Naive thymus-derived CD4-positive, alpha-beta T cell (primary cell): Measurements from ENCODE around the gene C3orf49. TPM values are rescaled to one million over a fixed set of nuclear protein-coding genes. Genes with fewer than 3 reads are reported as not detected.

Experiments
- ATAC-seq: fragments of 150-1000 bp; cut with Tn5 transposase; 2 replicates; pipeline ENCODE4 v1.10.0; 2021; ENCODE audit warnings: mild to moderate bottlenecking, moderate library complexity
- CTCF ChIA-PET: fragments of 350-600 bp; sonication (Branson Sonifier 250); formaldehyde crosslinking; loops from one replicate; lab custom pipeline; 2021; ENCODE audit warnings: antibody characterized with exemption; lab: Charles Lee
- POLR2A ChIA-PET: fragments of 350-600 bp; sonication (Branson Sonifier 250); formaldehyde crosslinking; loops from one replicate; lab custom pipeline; 2021; ENCODE audit warnings: antibody characterized with exemption, inconsistent platforms; lab: Charles Lee
- DNase-seq, 9 donors: peaks; one replicate each; pipeline versions ENCODE4 v3.0.0 to v3.0.0-alpha.2; 2020 to 2022; ENCODE audit warnings: mixed read lengths in 1 of 9
- H3K27ac ChIP-seq: one replicate; pipeline ENCODE4 v1.7.0; 2013; ENCODE audit warnings: mild to moderate bottlenecking, low read depth, low read length, moderate library complexity
- H3K27me3 ChIP-seq, 2 donors: one replicate each; pipeline ENCODE4 v1.7.0; 2013; ENCODE audit warnings: low read length in 2 of 2, mild to moderate bottlenecking in 2 of 2, moderate library complexity in 2 of 2; ENCODE audit not compliant: control insufficient read depth in 2 of 2, insufficient read depth in 2 of 2
- H3K36me3 ChIP-seq, 3 experiments: 1 replicate in 2 of 3; 2 replicates in 1 of 3; pipeline ENCODE4 v1.7.0; 2013; ENCODE audit warnings: low read length in 3 of 3, mild to moderate bottlenecking in 3 of 3, moderate library complexity in 1 of 3; ENCODE audit not compliant: insufficient read depth in 3 of 3, control insufficient read depth in 2 of 3
- H3K4me1 ChIP-seq, 2 donors: one replicate each; pipeline ENCODE4 v1.7.0; 2013; ENCODE audit warnings: low read length in 2 of 2, mild to moderate bottlenecking in 2 of 2, moderate library complexity in 1 of 2; ENCODE audit not compliant: control insufficient read depth in 2 of 2, insufficient read depth in 2 of 2
- H3K4me3 ChIP-seq: 2 replicates; pipeline ENCODE4 v1.7.0; 2013; ENCODE audit warnings: mild to moderate bottlenecking, low read length
- H3K9me3 ChIP-seq, 3 experiments: 1 replicate in 2 of 3; 2 replicates in 1 of 3; pipeline ENCODE4 v1.7.0; 2013; ENCODE audit warnings: low read length in 3 of 3; ENCODE audit not compliant: control insufficient read depth in 2 of 3
- H3K27ac Mint-ChIP-seq, 9 donors: one replicate each; pipeline ENCODE4 v1.8.0; 2020 to 2022; ENCODE audit warnings: mixed read lengths in 9 of 9, mild to moderate bottlenecking in 8 of 9, moderate library complexity in 5 of 9, inconsistent platforms in 2 of 9
- H3K27me3 Mint-ChIP-seq, 5 donors: one replicate each; pipeline ENCODE4 v1.8.0; 2021 to 2022; ENCODE audit warnings: mixed read lengths in 5 of 5, mild to moderate bottlenecking in 1 of 5
- H3K36me3 Mint-ChIP-seq, 5 donors: one replicate each; pipeline ENCODE4 v1.8.0; 2020 to 2022; ENCODE audit warnings: mixed read lengths in 5 of 5, mild to moderate bottlenecking in 3 of 5, inconsistent platforms in 1 of 5
- H3K4me1 Mint-ChIP-seq, 7 donors: one replicate each; pipeline ENCODE4 v1.8.0; 2020 to 2022; ENCODE audit warnings: mixed read lengths in 7 of 7, mild to moderate bottlenecking in 3 of 7, inconsistent platforms in 1 of 7
- H3K4me3 Mint-ChIP-seq, 10 donors: one replicate each; pipeline ENCODE4 v1.8.0; 2020 to 2022; ENCODE audit warnings: mild to moderate bottlenecking in 10 of 10, mixed read lengths in 10 of 10, moderate library complexity in 6 of 10, inconsistent platforms in 2 of 10
- H3K9me3 Mint-ChIP-seq, 11 donors: one replicate each; pipeline ENCODE4 v1.8.0; 2020 to 2022; ENCODE audit warnings: mixed read lengths in 11 of 11, mild to moderate bottlenecking in 4 of 11, inconsistent platforms in 1 of 11, moderate library complexity in 1 of 11
- intact Hi-C, 2 donors: fragments of 100-400 bp; cut with micrococcal nuclease; formaldehyde crosslinking; loops; one replicate each; pipeline ENCODE4 v1.15.1; 2023
- polyA plus RNA-seq, 2 donors: library from polyadenylated mRNA; unstranded; fragments of 300-500 nt; fragmentation: Illumina TruSeq; gene quantifications; one replicate each; pipeline ENCODE4 v1.2.3, GENCODE V29; 2021
- total RNA-seq, 6 experiments: library from RNA in 5 of 6; stranded (reverse) in 5 of 6; gene quantifications; 1 replicate in 5 of 6; 2 replicates in 1 of 6; pipeline ENCODE4 v1.2.3 and lab custom pipeline; 2021 to 2026

C3orf49 gene, protein sequence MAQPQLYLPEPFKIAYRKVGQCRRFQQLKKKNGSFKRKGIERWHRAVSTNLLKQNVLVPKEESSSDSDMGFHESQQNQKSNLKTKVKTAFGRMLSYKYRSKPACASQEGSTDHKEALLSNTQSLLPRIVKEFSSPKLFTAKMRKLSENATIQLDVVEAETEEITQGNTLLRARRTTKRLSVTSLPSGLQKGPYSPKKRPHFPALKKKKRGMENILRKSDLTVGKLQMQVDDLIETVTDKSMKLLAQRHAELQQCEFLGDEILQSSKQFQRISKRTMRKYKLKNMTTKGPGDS
- total RNA-seq (not detected), polyA plus RNA-seq (not detected), total RNA-seq (lab: John Stamatoyannopoulos, UW) (not detected)

DNA sequence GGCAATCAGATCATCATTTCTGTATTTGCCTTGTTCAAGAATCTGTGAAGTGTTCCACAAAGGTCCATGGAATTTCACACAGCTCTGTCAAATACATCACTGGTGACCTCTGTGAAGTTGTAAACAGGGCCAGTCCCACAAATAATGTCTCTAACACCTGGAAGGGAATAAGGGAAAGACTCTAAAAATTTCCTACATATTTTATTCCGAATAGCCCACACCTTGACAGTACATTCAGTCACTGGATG lies at the start of gene C3orf49:
C3orf49 (plus strand) TSS at position 149 of the 248 bp plus-strand sequence. CDS start 173 bp downstream, outside the sequence.
- Histone ChIP-seq H3K27me3 (no peaks in the 10 kb centered on the region), H3K27ac (no peak within 1 kb of the TSS), H3K4me1 (no peaks in the 10 kb centered on the region), H3K36me3 (no peaks in the 10 kb centered on the region), H3K9me3 (no peaks in the 10 kb centered on the region), H3K4me3 (no peak within 1 kb of the TSS)
- ChIA-PET POLR2A (no interaction called here), CTCF (interaction anchor here (0.7 to 2.3 kb wide), 3 partner anchors 13 to 1618 kb away, joined by 3 to 7 read pairs (median 6); no protein-coding TSS in a partner anchor)
- no peaks in the 10 kb centered on the region for H3K9me3 Mint-ChIP-seq
- H3K27ac Mint-ChIP-seq = no peak within 1 kb of the TSS
- peaks cover 0 to 5% (median 0%) of the 10 kb centered on the region in 7 donors for H3K4me1 Mint-ChIP-seq
- H3K27me3 Mint-ChIP-seq = no peaks in the 10 kb centered on the region
- H3K36me3 Mint-ChIP-seq = peaks cover 0 to 11% (median 4%) of the 10 kb centered on the region in 5 donors
- ATAC-seq = no peak
- intact Hi-C loops = no loop called here
- H3K4me3 Mint-ChIP-seq = no peak within 1 kb of the TSS
- no peak for DNase-seq

DNA sequence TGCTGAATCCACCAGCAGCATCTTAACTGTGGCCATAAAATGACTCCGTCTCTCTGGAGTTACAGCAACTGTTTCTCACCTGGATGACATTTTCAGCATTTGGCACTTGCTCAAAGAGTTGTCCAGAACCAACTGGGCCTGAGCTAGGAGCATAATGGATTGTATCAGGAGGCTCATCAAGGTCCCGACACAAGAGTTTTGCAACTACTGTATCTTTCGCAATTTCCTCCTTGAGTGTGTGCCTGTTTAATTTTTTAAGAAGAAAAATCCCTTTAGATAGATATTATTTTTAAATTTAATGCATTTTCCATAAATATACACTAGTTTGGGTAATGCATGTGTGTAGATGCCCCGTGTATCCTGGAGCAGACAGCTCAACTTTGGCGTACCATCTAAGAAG lies 44.3 kb upstream of the C3orf49 start:
- ChIA-PET CTCF (no interaction called here), POLR2A (no interaction called here)
- no peaks in the 10 kb centered on the region for H3K27me3 ChIP-seq
- H3K36me3 ChIP-seq = no peaks in the 10 kb centered on the region
- intact Hi-C loops = no loop called here
- Mint-ChIP-seq H3K9me3 (peaks cover 0 to 10% (median 4%) of the 10 kb centered on the region in 11 donors), H3K4me1 (no peaks in the 10 kb centered on the region), H3K4me3 (no peak overlapping the region), H3K27me3 (peaks cover 0 to 4% (median 0%) of the 10 kb centered on the region in 5 donors), H3K36me3 (no peaks in the 10 kb centered on the region), H3K27ac (no peak overlapping the region)
- DNase-seq = no peak
- H3K4me3 ChIP-seq = no peak overlapping the region
- no peaks in the 10 kb centered on the region for H3K9me3 ChIP-seq
- no peaks in the 10 kb centered on the region for H3K4me1 ChIP-seq
- no peak overlapping the region for H3K27ac ChIP-seq
- no peak for ATAC-seq

DNA sequence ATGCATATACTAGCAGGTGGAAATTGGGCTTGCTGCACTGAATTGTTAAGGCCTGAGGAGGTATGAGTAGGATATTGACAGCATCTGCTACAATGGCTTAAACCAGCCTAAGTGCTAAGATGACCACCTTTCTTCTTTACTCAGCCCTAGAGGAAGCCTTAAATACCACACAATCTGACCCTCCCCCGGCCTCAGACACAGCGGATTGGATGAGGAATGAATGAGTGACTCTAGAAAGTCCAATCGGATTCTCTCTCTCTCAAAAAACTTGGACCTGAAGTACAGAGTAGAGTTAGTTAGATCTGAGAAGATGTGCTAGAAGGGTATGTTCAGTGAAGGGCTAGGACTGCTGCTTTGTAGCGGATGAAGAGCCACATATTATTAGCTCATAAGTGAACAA lies 39.9 kb upstream of the C3orf49 start:
- DNase-seq (no peak), ATAC-seq (no peak)
- Mint-ChIP-seq H3K4me3 (no peak overlapping the region), H3K27ac (no peak overlapping the region), H3K27me3 (no peaks in the 10 kb centered on the region), H3K4me1 (no peaks in the 10 kb centered on the region), H3K9me3 (peaks cover 0 to 5% (median 0%) of the 10 kb centered on the region in 11 donors), H3K36me3 (no peaks in the 10 kb centered on the region)
- Histone ChIP-seq H3K4me1 (no peaks in the 10 kb centered on the region), H3K36me3 (no peaks in the 10 kb centered on the region), H3K9me3 (no peaks in the 10 kb centered on the region), H3K4me3 (no peak overlapping the region), H3K27me3 (no peaks in the 10 kb centered on the region), H3K27ac (no peak overlapping the region)
- POLR2A ChIA-PET = no interaction called here
- CTCF ChIA-PET = interaction anchor here (0.5 kb wide), 1 partner anchor 9 kb away, joined by 3 read pairs; no protein-coding TSS in a partner anchor
- intact Hi-C loops = no loop called here

DNA sequence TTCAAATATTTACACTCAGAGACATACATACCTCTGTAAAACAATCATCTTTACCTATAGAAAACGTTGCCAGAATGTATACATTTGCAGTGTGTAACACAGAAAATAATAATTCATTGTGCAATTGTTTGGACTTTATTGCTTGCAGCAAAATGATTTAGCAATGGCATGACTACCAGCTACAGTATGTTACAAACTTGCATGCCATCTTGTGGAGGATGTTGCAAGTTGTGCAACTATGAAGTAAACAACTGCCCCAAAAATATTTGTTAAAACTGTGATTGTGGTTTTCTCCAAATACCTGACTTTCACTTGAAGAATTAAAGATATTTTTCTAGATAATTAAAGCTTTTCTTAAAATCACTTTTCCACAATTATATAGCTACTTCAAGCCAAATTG lies 27.1 kb upstream of the C3orf49 start:
- Mint-ChIP-seq H3K27me3 (peaks cover 0 to 6% (median 0%) of the 10 kb centered on the region in 5 donors), H3K27ac (no peak overlapping the region), H3K4me3 (no peak overlapping the region), H3K4me1 (no peaks in the 10 kb centered on the region), H3K36me3 (no peaks in the 10 kb centered on the region), H3K9me3 (no peaks in the 10 kb centered on the region)
- DNase-seq = no peak
- H3K9me3 ChIP-seq = no peaks in the 10 kb centered on the region
- no peak for ATAC-seq
- no peaks in the 10 kb centered on the region for H3K27me3 ChIP-seq
- H3K27ac ChIP-seq = no peak overlapping the region
- no peaks in the 10 kb centered on the region for H3K36me3 ChIP-seq
- POLR2A ChIA-PET = no interaction called here
- intact Hi-C loops = no loop called here
- CTCF ChIA-PET = no interaction called here
- no peak overlapping the region for H3K4me3 ChIP-seq
- H3K4me1 ChIP-seq = no peaks in the 10 kb centered on the region

DNA sequence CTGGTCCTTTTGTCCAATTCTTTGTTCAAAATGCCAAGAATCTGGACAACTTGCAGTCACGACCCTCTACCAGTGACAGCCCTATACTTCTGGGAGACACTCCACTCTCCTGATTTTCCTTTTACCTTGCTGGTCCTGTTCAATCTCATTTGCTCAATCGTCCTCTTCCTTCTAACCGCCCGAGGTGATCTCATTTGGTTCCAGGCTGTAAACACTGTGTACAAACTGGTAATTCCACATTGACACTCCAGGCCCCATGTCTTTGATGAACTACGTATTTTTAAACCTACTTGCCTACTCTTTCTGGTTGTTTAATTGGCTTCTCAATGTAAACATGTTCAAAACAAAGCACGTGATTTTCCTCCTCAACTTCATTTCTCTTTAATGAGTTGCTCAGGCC lies 23.7 kb upstream of the C3orf49 start:
- POLR2A ChIA-PET = no interaction called here
- H3K4me1 ChIP-seq = no peaks in the 10 kb centered on the region
- peaks cover 0 to 8% (median 0%) of the 10 kb centered on the region in 5 donors for H3K27me3 Mint-ChIP-seq
- no peaks in the 10 kb centered on the region for H3K36me3 Mint-ChIP-seq
- intact Hi-C loops = no loop called here
- H3K27ac ChIP-seq = no peak overlapping the region
- H3K4me3 ChIP-seq = no peak overlapping the region
- H3K4me3 Mint-ChIP-seq = no peak overlapping the region
- H3K27me3 ChIP-seq = no peaks in the 10 kb centered on the region
- ATAC-seq (no peak), DNase-seq (no peak)
- CTCF ChIA-PET = no interaction called here
- no peaks in the 10 kb centered on the region for H3K9me3 Mint-ChIP-seq
- H3K36me3 ChIP-seq = no peaks in the 10 kb centered on the region
- no peaks in the 10 kb centered on the region for H3K9me3 ChIP-seq
- H3K27ac Mint-ChIP-seq = no peak overlapping the region
- H3K4me1 Mint-ChIP-seq = no peaks in the 10 kb centered on the region

DNA sequence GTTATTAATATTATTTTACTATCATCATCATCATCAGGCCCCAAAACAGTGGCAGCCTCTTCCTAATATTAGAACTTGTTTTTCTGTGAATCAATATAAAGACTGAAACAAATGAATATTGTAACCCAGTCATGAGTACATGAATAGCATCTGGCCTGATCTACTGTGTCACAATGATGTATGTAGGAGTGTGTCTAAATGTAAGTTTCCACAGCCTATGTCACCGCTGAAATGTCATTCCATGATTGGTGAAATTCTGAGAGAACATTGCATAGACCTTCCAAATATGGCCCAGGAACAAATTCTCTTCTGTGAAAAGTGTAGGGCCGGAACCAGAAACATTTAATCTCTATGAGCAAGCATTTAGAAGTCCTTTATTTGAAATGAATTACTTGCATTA lies 20.6 kb upstream of the C3orf49 start:
- Mint-ChIP-seq H3K4me1 (no peaks in the 10 kb centered on the region), H3K36me3 (no peaks in the 10 kb centered on the region), H3K27me3 (peaks cover 0 to 8% (median 0%) of the 10 kb centered on the region in 5 donors), H3K4me3 (no peak overlapping the region), H3K27ac (no peak overlapping the region), H3K9me3 (no peaks in the 10 kb centered on the region)
- Histone ChIP-seq H3K27me3 (no peaks in the 10 kb centered on the region), H3K36me3 (no peaks in the 10 kb centered on the region), H3K4me3 (no peak overlapping the region), H3K9me3 (no peaks in the 10 kb centered on the region), H3K4me1 (no peaks in the 10 kb centered on the region), H3K27ac (no peak overlapping the region)
- intact Hi-C loops = no loop called here
- ChIA-PET CTCF (no interaction called here), POLR2A (no interaction called here)
- DNase-seq = no peak
- no peak for ATAC-seq

DNA sequence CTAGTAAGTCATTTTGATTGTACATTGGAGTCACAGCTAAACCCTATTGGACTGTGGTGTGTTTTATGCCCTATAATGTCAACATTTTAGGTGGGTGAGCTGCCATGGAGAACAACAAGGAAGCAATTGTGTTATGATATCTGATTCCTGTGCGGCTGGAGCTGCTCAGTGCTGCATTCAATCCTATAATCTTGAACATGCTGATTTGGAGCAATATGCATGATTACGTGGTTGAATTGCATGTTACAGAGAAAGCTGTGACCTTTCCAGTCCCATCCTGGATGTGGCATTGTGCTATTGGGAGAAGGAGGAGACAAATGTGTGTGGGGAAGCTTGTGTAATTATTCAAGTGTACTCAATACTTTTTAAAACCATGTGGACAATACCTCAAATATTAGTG lies 20.1 kb upstream of the C3orf49 start:
- intact Hi-C loops = no loop called here
- H3K27ac Mint-ChIP-seq = no peak overlapping the region
- H3K4me1 ChIP-seq = no peaks in the 10 kb centered on the region

More for the DNA sequence above, 20.1 kb upstream of the C3orf49 start:
- no peaks in the 10 kb centered on the region for H3K9me3 ChIP-seq
- H3K9me3 Mint-ChIP-seq = no peaks in the 10 kb centered on the region
- no peaks in the 10 kb centered on the region for H3K4me1 Mint-ChIP-seq
- DNase-seq (no peak), ATAC-seq (no peak)
- H3K4me3 ChIP-seq = no peak overlapping the region
- no peak overlapping the region for H3K4me3 Mint-ChIP-seq
- H3K27me3 ChIP-seq = no peaks in the 10 kb centered on the region
- H3K27me3 Mint-ChIP-seq = peaks cover 0 to 8% (median 0%) of the 10 kb centered on the region in 5 donors
- ChIA-PET POLR2A (no interaction called here), CTCF (no interaction called here)
- no peaks in the 10 kb centered on the region for H3K36me3 ChIP-seq
- no peaks in the 10 kb centered on the region for H3K36me3 Mint-ChIP-seq
- H3K27ac ChIP-seq = no peak overlapping the region
